ENCODE results near the gene LIPH.
A peak's percentile ranks its signal among the peaks of the same experiment; 100 is the strongest.
"Not testable (repeated sequence)": the region's sequence is repeated elsewhere in the genome, so short reads cannot be mapped to it uniquely, and the experiment has no call there.

Gene LIPH

DNA sequence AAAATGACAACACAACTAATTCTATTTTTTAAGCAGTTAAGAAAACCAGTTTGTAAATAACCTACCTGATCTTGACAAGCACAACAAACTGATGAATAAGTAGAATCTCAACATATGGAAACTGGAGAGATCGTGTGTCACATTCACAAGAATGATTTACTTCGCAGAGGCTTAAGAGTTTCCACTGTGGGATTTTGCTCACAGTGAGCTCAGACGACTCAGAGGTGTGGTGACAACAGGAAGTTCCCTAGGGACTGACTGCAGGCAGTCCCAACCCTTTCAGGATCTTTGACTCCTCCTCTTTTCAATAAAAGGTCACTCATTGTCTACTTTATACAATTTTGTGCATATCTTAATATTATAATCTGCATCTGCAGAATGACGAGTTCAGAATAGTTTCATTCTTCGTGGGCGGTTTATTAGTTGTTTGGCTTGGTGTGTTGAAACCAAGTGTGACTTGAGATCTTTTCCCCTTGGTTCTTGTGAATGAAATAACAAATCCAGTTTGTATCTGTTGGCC, at the start of gene LIPH:
LIPH (minus strand) TSS at position 231 of the 520 bp plus-strand sequence; CDS start at position 114, 117 bp downstream.
- peak; percentile 30 for DNase-seq

DNA sequence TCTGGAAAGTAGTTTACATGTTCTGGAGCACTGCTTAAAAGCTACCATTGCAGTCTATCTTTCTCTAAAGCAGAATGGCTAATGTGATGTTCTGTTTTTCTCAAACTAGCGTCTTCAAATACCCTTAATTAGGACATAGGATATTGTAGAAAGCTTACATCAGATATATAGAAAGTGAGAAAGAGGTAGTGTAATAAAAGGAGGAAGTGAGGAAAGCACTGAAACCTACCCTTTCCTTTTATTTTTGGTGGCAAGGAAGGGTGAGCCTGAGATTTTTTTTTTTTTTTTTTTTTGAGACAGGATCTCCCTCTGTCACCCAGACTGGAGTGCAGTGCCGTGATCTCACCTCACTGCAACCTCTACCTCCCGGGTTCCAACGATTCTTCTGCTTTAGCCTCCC, 43.1 kb upstream of the LIPH start:
- DNase-seq, result no peak

DNA sequence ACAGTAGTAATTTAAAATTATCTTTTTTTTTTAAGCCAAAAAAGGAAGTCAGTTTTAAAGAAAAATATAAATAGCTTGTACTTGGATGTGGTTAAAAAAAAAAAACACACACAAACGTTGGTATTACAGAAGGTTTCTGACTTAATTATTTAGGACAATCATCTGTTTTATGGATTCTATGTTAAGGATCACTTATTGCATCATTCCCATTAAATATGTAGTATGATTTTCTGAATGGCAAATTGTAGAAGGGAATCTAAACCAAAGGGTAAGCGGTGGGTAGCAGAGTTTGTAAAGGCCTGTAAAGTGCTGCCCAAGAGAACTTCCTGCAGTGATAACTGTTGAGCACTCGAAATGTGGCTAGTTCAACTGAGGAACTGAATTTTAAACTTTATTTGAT, 41.7 kb upstream of the LIPH start:
- no peak for DNase-seq

DNA sequence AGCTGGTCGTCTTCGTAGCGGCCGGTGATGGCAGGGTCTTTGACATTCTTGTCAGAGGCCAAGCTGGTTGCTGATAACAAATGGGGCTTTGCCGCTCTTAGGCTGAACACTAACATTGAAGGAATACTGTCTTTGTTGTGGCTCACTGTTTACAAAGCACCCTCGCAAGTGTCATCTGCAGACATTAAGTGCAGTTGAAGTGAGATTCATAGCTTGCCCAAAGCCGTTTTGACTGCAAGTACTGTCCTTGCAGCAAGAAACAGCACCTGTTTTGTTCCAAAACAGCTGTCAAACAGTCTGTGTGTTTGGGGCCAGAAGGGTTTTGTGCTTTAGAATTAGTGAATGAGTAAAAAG, 34.3 kb upstream of the LIPH start:
- no peak for DNase-seq

DNA sequence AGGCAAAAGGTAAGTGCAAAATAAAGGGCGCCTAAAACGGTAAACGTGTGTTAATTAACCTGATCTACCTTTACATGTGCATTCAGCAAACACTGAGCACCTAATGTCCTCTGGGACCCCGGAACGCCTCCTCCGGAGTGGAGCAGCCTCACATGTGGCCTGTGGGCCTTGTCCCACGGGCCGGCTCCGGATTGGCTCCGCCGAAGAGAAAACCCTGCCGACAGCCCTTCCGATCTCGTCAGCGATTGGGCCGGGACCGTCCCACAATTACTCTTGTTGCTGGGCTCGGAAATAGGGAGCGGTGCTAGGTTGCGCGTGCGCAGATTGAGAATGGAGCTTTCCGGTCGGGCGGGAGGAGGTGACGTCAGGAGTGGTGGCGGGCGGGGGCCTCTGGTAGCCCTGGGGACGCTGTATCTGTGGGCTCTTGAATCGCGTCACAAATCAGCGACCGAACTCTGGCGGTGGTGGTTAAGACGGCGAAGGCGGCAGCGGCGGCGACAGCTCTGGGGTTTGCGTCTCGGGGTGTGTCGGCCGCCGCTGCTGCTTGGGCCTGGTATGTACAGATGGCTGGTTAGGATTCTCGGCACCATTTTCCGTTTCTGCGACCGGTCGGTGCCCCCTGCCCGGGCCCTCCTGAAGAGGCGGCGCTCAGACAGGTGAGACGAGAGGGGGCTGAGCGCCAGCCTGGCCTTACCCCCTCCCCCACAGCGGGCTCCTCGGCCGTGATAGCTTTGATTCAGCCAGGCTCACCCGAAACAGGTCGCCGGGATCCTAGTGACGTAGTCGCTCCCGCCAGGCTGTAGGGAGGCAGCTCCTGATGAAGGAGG, 33.7 kb upstream of the LIPH start, which contains the start of gene SENP2:
SENP2 (plus strand) TSS at position 437 of the 827 bp plus-strand sequence; CDS start at position 556, 119 bp downstream.
- DNase-seq, result peak; percentile 99

DNA sequence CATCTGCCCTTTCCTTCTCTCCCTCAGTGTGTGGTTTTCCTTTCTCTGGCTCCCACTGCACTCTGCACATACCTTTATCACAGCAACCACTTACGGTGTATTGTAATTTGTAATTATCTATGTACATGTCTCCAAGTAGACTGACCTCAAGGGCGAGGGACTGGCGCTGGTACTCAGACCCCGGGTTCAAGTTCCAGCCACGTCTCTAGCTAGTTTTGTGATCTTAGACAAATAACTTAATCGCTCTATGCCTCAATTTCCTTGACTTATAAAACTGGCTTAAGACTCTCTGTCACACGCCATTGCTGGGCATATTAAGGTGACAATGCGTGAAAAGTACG, 33.1 kb upstream of the LIPH start:
- no peak for DNase-seq

DNA sequence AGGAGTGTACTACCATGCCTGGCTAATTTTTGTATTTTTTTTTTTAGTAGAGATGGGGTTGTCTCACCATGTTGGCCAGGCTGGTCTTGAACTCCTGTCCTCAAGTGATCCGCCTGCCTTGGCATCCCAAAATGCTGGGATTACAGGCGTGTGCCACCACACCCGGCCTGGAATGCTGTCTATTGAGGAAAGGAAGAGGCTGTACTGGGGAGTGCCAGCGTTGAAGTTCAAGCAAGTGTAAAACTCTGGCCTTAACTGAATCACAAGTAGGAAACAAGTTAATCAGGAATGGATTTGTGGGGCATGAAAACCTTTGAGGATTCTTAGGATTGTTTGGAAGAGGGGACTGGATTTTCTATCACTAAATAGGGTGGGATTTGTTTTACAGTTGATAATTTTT, 32.3 kb upstream of the LIPH start:
- no peak for DNase-seq

DNA sequence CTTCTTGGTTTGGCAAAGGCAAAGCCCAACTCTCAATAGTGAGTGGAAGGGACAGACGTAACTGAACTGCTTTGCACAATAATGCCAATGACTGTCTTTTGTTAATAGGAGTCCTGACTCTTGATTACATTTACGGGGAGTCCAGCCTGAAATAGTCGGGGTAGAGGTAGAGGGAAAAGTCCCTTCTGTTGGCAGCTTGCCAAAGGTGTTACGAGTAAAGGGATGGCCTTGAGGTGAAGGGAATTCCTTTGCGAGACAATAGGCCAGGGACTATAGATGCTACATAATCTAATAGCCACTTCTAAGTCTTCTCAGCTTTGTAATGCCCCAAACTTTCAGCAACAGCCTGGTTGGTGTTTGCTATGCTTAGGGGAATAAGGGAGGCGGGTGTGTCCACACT, 31.5 kb upstream of the LIPH start:
- DNase-seq, result no peak

DNA sequence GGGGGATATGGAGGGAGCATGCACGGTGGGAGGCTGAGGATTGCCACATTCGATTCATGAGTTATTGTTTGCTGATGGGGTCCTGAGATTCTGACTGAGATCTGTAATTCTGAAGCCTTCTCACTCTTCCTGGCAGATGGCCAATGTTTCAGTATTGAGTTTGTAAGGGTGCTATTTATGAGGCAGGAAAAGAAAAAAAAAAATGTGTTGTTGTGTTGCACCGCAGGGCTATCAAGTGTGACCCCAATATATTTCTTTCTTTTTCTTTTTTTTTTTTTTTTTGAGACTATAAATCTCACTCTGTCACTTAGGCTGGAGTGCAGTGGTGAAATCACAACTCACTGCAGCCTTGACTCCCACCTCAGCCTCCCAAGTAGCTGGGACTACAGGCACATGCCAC, 30.5 kb upstream of the LIPH start:
- no peak for DNase-seq

DNA sequence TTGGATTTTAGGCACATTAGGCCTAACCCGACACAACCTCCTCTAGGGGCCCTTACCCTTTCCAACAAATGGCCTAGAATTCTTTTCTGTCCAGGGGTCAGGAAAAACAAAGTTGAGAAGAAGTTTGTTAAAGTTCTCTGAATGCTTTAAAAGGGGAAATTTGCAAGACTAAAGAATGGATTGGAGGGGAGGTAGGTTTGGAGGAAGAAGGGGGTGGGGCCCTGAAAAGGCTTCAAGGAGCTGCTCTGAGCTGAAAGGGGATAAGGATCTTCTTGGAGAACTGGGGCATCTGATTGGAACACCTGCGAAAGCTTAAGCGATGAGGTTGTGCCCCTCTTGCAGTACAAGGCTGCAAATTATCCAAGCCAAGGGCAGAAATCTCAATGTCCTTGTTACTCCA, 29.8 kb upstream of the LIPH start:
- DNase-seq, result no peak

DNA sequence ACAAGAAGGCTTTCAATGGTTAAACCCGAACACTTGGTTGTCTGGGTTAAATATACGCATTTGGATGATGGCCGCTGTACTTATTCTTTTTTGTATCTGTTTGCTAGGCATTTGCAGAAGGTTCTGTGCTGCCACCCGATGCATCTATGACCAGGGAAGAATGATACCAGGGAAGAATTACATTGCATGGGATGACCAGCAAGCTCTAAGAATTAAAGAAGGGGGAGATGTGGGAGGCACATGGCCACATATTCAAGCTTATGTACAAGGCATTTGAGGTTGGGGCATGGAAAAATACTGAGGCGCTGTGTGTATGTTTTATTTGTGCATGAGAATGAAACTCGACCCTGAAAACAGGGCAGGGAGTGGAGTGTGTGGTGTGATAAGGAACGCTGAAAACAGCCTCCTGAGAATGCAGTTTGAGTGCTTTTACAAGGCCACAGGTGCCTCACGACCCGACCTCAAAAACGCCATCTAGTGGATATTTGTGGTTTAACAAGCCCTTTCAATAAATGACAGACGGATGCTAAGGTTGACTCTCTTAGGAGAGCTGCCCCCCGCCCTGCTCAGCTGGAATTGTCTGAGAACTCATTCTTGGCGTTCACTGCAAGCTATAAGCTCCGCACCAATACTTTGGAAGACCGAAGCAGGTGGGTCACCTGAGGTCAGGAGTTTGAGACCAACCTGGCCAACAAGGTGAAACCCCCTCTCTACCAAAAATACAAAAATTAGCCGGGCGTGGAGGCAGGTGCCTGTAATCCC, 22.9 kb upstream of the LIPH start:
- peak; percentile 38 for DNase-seq

DNA sequence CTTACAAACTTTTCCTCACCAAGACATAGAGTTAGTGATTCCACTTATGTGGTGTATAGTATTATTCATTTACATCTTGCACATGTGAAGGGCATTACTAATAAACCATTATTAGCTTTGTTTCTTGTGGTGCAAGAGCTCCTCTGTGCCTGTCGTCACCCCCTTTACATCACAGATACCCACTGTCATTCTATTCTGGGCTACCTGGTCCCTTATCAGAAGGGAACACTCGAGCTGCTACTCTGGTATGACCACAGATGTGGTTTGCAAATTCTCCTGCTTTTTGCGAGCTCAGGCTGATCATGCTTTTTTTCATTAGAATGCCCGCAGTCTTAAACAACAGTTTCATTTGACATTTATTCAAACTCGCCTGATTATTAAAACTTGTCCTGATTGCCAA, 19.8 kb upstream of the LIPH start:
- DNase-seq, result no peak

DNA sequence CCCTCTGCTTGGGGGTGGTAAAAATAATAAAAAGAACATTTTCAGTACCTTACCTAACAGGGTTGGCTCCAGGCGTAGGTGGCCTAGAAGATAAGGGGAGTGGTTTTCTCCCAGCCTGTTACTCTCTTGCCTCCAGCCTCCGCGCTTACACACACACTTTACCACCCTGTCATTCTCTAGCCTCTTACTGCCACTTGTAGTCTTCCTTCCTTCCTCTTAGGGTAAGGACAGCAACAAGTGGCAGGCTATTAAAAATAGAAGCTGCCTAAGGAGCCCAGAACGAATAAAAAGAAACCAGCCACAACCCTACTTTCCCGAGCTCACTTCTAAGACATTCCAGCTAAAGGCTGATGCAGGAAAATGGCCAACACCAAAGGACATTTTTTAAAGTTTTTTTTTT, 9.6 kb upstream of the LIPH start:
- DNase-seq, result no peak

DNA sequence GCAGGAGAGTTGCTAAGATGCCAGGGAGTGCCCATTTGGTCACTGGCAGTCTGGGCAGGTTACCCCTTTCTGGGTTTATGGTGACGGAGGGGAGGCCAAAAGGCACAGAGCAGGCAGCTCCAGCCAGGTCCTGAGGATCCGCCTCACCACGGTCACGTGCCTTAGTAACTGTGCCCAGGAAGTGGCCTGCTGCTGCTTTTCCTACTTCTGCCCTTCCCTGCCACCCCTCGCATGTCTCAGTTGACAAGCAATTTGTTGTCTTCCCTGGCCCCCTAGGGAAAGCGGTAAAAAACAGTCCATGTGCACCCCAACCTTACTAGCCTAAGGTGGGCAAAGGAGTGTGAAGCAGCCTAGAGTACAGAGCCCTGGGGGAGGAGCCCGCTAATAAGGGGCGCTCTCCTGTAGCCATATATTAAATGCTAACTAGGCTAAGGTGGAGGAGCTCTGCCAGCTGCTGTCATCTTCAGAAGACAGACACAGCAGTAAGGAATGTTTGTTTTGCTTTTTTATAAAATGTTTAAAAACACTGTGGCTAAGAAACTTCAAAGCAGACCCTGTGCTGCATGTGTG, 9.1 kb upstream of the LIPH start:
- no peak for DNase-seq

DNA sequence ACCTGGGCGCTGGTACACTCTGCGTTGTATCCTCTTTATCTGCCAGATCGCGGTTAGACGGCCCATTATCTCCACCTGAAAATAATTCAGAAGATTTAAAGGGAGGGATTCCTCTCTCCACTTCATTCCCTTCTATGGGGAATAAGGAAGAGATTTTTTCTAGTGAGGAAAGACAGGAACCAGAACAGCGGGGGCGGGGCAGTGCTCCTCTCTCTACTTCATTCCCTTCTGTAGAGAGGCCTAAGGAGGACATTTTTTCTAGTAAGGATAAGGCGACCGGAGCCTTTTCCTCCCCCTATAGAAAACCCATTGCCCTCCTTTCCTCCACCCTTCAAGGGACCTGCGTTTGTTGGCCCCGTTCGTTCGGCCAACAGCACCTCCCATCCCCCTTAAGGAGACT, 8.3 kb upstream of the LIPH start:
- no peak for DNase-seq

DNA sequence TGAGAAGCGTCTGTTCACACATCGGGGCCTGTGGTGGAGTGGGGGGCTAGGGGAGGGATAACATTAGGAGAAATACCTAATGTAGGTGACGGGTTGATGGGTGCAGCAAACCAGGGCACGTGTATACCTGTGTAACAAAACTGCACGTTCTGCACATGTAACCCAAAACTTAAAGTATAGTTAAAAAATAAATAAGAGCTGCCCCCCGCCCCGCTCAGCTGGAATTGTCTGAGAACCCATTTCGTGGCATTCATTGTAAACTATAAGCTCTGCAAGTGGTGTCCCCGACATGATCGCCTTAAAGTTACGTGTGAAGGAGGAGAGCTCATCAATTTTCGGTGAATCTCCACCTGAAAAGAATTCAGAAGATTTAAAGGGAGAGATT, 7.3 kb upstream of the LIPH start:
- DNase-seq, result no peak

DNA sequence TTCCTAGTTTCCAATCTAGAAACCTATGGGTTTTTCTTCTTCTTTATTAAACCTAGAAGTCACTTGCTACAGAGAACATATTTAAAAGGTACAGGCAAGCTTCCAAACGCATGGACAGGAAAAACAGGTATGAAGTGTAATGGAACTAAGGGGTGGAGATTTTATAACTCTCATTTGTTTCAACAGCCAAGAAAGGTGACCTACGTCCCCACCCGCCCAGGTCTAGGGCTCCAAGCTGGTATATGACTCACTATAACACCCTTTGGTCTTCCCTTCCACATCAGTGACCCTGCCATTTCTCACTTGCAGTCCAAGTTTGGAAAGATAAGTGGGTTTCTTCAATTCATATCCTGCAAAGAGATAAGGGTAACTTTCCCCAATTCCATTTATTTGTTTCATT, 6.0 kb upstream of the LIPH start:
- no peak for DNase-seq

DNA sequence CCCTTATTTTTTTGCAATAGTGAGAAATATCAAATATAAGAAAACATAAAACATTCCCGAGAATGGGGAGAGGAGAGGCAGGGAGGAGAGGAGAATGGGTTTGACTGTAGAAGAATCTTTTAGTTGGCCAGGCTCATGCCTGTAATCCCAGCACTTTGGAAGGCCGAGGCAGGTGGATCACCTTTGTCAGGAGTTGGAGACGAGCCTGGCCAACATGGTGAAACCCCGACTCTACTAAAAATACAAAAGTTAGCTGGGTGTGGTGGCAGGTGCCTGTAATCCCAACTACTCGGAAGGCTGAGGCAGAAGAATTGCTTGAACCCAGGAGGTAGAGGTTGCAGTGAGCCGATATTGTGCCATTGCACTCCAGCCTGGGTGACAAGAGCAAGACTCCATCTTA, 4.3 kb upstream of the LIPH start:
- DNase-seq, result not testable (repeated sequence)

DNA sequence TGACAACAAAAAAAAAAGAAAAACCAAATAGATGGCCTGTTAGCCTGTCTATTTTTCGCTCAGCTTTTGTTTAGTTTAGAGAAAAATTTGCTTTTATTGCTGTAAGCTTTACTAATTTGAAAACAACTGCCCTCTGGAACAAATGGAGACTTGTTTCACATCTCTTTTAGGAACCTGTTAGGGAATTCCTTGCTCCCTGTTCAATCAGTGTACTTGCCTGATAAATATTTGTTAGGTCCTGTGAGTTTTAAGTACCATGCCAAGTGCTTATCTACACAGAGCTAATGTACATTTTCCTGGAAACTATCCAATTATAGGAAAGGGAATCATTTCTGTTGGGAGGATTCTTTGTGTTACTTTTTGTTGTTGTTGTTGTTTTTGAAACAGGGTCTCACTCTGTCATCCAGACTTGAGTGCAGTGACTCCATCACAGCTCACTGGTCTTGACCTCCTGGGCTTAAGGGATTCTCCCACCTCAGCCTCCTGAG, 3.5 kb upstream of the LIPH start:
- DNase-seq, result no peak

DNA sequence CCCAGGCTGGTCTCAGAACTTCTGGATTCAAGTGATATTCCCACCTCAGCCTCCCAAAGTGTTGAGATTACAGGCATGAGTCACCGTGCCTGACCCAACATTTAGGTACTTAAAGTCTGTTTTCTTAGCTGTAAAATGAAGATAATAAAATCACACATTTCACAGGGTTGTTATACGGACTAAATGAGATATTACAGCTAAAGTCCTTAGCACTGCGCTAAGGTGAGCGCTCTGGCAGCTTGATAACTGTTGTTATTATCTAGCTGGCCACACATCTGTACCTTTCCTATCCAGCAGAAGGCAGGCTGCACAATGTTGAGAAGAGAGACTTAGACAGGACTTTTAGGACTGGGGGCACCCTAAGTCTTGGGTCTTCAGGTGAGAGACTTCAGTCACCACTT, 2.7 kb upstream of the LIPH start:
- DNase-seq, result no peak

DNA sequence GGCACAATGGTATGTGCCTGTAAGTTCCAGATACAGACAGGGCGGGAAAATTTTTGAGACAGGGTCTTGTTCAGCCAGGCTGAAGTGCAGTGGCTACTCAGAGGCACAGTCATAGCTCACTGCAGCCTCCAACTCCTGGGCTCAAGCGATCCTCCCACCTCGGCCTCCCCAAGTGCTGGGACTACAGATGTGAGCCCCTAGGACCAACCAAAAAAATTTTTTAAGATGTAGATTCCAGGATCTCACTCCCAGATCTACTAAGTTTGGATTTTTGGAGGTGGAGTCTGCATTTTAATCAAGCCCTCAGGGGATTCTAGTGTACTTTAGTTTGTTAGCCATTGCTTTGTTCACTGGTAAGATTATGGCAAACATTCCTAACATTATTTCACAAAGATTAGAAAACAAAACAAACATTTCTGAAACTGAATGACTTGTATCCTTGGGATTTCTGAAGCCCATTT, 2.7 kb downstream of the LIPH start:
- peak; percentile 40 for DNase-seq

DNA sequence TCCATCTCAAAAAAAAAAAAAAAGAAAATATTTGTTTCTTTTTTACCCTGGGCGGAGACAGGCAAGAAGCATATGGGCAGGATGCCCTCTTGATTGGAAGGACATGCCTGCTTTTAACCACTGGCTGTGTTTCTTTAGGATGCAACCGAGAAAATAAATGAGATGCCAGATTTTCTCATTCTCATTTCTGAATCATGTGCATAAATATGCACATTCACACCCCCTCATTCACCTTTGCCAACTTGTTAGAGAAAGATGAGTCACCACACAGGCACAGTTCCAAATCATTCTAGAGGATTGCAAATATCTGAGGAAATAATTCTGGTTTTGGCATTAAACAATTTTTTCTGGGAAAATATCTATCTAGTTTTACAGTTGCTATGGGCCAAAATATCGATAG, 3.3 kb downstream of the LIPH start:
- DNase-seq, result peak; percentile 97

DNA sequence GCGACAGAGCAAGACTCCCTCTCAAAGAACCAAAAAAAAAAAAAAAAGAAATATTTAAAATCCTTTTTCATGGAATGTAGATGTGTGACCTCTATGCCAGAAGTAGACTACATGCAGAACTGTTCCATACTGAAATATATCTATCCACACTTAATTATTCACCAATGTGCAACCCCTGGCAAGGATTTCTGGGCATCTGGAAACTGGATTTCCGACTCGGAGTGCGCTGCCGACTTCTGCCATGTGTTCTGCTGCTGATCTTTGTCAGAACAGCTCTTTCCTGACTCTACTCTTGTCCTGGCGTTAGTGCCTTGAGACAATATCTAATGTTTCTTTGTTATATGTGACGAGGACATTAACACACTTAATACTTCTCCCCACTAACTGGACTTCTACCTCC, 11.7 kb downstream of the LIPH start:
- no peak for DNase-seq

DNA sequence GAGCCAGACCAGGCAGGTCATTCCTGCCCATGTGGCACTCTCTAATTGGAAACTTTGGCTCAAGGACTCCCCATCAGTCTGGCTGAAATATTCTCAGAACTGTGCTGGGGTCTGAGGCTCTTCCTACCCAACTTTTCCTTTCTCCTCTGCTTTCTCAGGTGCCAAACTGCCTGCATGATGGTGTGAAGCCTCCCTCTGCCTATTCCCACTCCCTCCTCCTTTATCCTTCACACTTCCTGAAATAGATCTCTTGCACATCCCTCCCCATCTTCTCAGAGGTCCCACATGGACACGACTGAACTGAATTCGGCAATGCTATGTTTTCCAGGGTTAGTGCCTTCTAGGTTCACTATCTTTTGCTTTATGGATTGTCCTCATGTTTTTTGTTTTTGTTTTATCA, 12.5 kb downstream of the LIPH start:
- DNase-seq, result no peak

Data from fibroblast of skin of right biceps (primary cell).